Stimulated activated CD4-positive, alpha-beta T cell treated with anti-CD3 and anti-CD28 coated beads, Interleukin-12 subunit alpha, Interleukin-12 subunit beta, amount 100 ng/mL, for 48 hours (primary cell): ENCODE results near the gene GGTLC3.
"Not testable (repeated sequence)": the region's sequence is repeated elsewhere in the genome, so short reads cannot be mapped to it uniquely, and the experiment has no call there.

Experiments used
- DNase-seq, 3 donors: peaks; one replicate each; pipeline ENCODE4 v3.0.0-alpha.2; 2020; ENCODE audit warnings: low read depth in 2 of 3, low spot score in 1 of 3

GGTLC3 gene

DNA sequence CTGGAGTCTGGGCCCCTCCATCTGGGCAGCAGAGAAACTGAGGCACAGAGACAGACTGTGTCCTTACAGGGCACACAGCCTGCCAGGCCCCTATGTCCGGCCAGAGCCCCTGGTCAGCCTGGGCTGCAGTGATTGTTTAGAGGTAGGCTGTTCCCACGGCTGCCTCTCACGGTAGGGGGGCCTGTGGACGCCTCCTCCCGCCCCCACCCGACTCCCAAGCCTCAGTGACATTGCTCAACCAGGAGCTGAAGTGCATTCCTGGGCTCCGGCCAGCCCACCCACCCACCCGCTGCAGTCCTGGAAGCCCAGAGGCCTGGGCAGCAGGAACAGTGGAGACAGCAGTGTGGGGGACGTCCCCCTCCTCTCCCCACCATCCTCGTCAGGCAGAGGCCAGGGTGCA lies 4.5 kb downstream of the GGTLC3 start:
- not testable (repeated sequence) for DNase-seq

DNA sequence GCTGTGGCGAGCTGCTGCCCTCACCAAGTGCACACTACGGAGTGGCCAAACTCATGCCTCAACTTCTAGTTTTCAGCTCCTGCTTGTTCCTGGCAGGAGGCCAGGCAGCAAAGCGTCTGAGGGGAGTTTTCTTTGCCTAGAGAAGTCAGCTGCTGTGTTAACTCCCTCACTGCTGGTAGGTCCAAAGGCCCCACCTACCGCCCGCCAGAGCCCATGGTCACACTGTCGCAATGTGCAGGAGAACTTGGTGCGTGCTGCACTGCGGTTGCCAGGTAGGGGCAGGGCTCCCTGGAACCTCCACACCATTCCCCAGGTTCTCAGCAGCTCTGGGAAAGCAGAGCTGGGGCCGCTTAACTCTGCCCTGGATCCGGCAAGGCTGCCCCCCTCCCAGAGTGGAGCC lies 5.6 kb downstream of the GGTLC3 start:
- not testable (repeated sequence) for DNase-seq

DNA sequence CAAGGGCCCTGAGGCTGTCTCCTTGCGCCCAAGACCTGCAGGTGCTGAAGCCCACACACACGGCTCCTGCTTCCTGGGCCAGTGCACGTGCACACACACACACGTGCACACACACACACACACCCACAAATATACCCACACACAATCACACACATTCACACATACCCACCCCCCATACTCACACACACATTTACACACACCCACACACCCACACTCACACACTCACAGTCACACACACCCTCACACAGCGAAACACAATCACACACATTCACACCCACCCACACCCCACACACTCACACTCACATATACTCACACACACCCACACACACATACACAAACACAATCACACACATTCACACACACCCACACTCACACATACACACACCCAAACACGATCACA lies 6.6 kb downstream of the GGTLC3 start:
- not testable (repeated sequence) for DNase-seq

DNA sequence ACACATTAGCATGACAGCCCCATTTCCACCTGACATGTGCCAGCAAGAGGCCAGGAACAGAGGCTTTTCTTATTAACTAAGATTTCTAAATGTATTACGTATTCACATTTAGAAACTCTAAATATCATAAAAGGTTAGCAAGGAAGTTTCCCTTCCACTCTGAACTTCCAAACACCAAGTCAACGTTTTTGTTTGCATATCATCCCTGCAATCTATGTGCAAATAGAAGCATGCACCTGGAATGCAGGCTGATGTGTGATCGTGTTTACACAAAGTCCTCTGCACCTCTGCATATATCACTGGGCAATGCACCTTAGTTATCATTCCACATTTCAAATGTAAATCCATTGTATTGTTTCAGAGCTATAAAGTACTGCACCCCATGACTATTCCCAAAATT lies 21.7 kb downstream of the GGTLC3 start:
- not testable (repeated sequence) for DNase-seq
